Thoracic aorta (tissue), 2 donors: ENCODE measurements around the gene CYP19A1. TPM values are rescaled to one million over a fixed set of nuclear protein-coding genes. Genes with fewer than 3 reads are reported as not detected.

ENCODE experiments used
- ATAC-seq: fragments of 150-250 bp; one replicate; pipeline ENCODE4 v1.8.0; 2017; ENCODE audit warnings: low read depth; ENCODE audit not compliant: insufficient number of reproducible peaks, low FRiP score
- DNase-seq: peaks from one replicate; pipeline ENCODE4 v3.0.0-alpha.2; 2020; ENCODE audit warnings: low spot score
- H3K27ac ChIP-seq, 2 donors: fragments of 200-600 bp; sonication (generic); 1 replicate in 1 of 2; 2 replicates in 1 of 2; pipeline ENCODE4 v1.5.1; 2016; ENCODE audit warnings: mild to moderate bottlenecking in 2 of 2, moderate library complexity in 2 of 2
- H3K27me3 ChIP-seq: fragments of 200-600 bp; sonication (generic); replicated peaks from 2 replicates; pipeline ENCODE4 v1.6.0; 2016; ENCODE audit warnings: mild to moderate bottlenecking; ENCODE audit not compliant: insufficient read depth
- H3K36me3 ChIP-seq: fragments of 200-600 bp; sonication (generic); one replicate; pipeline ENCODE4 v1.5.1; 2016
- H3K4me1 ChIP-seq, 2 donors: fragments of 200-600 bp; sonication (generic); 1 replicate in 1 of 2; 2 replicates in 1 of 2; pipeline versions ENCODE4 v1.5.1 to v1.6.0; 2016; ENCODE audit warnings: low read depth in 2 of 2, mild to moderate bottlenecking in 1 of 2; ENCODE audit not compliant: control insufficient read depth in 1 of 2
- H3K4me3 ChIP-seq: fragments of 200-600 bp; sonication (generic); 2 replicates; pipeline ENCODE4 v1.5.1; 2016; ENCODE audit warnings: mild to moderate bottlenecking
- H3K9me3 ChIP-seq: fragments of 200-600 bp; sonication (generic); 2 replicates; pipeline ENCODE4 v1.5.1; 2016
- CTCF ChIP-seq: fragments of 200-600 bp; sonication (generic); IDR thresholded peaks from one replicate; pipeline ENCODE4 v1.5.1; 2019; ENCODE audit warnings: antibody characterized with exemption
- total RNA-seq, 2 donors: library from RNA; depleted of rRNA; stranded (reverse); fragments of >200 nt; gene quantifications; one replicate each; pipeline versions ENCODE4 v1.1.0 to v1.2.3, GENCODE V29; 2016

Gene CYP19A1
- total RNA-seq, 2 donors from 2014 or later: 0.54 to 3.1 TPM

GRCh38 chr15:51353976-51354375, 15.6 kb upstream of the CYP19A1 start:
- TF ChIP-seq CTCF: no peak
- H3K4me1 ChIP-seq: peaks cover 18 to 24% of the 10 kb centered on the region in 2 donors
- no peaks in the 10 kb centered on the region for H3K36me3 ChIP-seq
- no peak overlapping the region for H3K4me3 ChIP-seq
- H3K27ac ChIP-seq: no peak overlapping the region
- ATAC-seq (no peak), DNase-seq (no peak)
- H3K9me3 ChIP-seq: no peaks in the 10 kb centered on the region
- no peaks in the 10 kb centered on the region for H3K27me3 ChIP-seq

- no peak overlapping the region for H3K27ac ChIP-seq
- H3K36me3 ChIP-seq: no peaks in the 10 kb centered on the region
- H3K27me3 ChIP-seq: no peaks in the 10 kb centered on the region
- DNase-seq (no peak), ATAC-seq (no peak)
- no peak overlapping the region for H3K4me3 ChIP-seq
- no peak for TF ChIP-seq CTCF
- H3K4me1 ChIP-seq: peaks cover 29 to 49% of the 10 kb centered on the region in 2 donors
- no peaks in the 10 kb centered on the region for H3K9me3 ChIP-seq
These were observed 12.3 kb upstream of the CYP19A1 start for GRCh38 chr15:51350723-51351122.

GRCh38 chr15:51349156-51349844, 10.9 kb upstream of the CYP19A1 start:
- DNase-seq (no peak), ATAC-seq (peak; percentile 93)
- H3K9me3 ChIP-seq: no peaks in the 10 kb centered on the region
- H3K27me3 ChIP-seq: no peaks in the 10 kb centered on the region
- H3K4me1 ChIP-seq: peaks cover 25 to 57% of the 10 kb centered on the region in 2 donors
- H3K27ac ChIP-seq: peak overlapping the region; percentile 58 to 75
- H3K36me3 ChIP-seq: no peaks in the 10 kb centered on the region
- peak overlapping the region; percentile 36 for H3K4me3 ChIP-seq
- TF ChIP-seq CTCF: peak; percentile 38

- Histone ChIP-seq H3K4me3 (peak overlapping the region; percentile 36), H3K9me3 (no peaks in the 10 kb centered on the region)
- no peak for TF ChIP-seq CTCF
These were observed 10.3 kb upstream of the CYP19A1 start for GRCh38 chr15:51348688-51349087.

GRCh38 chr15:51346136-51346535, 7.7 kb upstream of the CYP19A1 start:
- ATAC-seq (no peak), DNase-seq (no peak)
- Histone ChIP-seq H3K27me3 (no peaks in the 10 kb centered on the region), H3K9me3 (no peaks in the 10 kb centered on the region), H3K4me1 (peaks cover 32 to 75% of the 10 kb centered on the region in 2 donors), H3K36me3 (no peaks in the 10 kb centered on the region), H3K27ac (peak overlapping the region in 1 of 2 donors; percentile 21), H3K4me3 (no peak overlapping the region)
- TF ChIP-seq CTCF: no peak

More at GRCh38 chr15:51348688-51349087, 10.3 kb upstream of the CYP19A1 start:
- Histone ChIP-seq H3K36me3 (no peaks in the 10 kb centered on the region), H3K4me1 (peaks cover 23 to 57% of the 10 kb centered on the region in 2 donors), H3K27me3 (no peaks in the 10 kb centered on the region), H3K27ac (peak overlapping the region; percentile 58 to 75)
- DNase-seq (no peak), ATAC-seq (no peak)
